Measurements from ENCODE around the gene ARHGEF17.

DNA sequence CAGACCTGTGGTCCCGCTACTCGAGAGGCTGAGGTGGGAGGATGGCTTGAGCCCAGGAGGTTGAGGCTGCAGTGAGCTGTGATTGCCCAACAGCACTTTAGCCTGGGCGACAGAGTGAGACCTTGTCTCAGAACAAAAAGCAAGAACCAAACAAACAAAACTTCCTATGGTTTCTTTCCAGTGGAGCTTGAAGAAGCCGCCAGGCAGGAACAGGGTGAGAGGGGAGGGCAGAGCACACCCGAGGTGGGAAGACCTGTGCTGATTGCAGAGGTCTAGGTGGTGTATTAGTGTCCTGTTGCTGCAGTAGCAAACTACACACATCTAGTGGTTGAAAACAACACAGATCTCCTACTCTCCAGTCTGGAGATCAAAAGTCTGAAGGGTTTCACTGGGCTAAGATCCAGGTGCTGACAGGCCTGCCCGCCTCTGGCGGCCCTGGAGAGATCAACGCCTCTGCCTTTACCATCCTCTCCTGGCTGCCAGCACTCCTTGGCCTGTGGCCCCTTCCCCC is 10.5 kb downstream of the ARHGEF17 start:
- TF ChIP-seq, protein P1, sequence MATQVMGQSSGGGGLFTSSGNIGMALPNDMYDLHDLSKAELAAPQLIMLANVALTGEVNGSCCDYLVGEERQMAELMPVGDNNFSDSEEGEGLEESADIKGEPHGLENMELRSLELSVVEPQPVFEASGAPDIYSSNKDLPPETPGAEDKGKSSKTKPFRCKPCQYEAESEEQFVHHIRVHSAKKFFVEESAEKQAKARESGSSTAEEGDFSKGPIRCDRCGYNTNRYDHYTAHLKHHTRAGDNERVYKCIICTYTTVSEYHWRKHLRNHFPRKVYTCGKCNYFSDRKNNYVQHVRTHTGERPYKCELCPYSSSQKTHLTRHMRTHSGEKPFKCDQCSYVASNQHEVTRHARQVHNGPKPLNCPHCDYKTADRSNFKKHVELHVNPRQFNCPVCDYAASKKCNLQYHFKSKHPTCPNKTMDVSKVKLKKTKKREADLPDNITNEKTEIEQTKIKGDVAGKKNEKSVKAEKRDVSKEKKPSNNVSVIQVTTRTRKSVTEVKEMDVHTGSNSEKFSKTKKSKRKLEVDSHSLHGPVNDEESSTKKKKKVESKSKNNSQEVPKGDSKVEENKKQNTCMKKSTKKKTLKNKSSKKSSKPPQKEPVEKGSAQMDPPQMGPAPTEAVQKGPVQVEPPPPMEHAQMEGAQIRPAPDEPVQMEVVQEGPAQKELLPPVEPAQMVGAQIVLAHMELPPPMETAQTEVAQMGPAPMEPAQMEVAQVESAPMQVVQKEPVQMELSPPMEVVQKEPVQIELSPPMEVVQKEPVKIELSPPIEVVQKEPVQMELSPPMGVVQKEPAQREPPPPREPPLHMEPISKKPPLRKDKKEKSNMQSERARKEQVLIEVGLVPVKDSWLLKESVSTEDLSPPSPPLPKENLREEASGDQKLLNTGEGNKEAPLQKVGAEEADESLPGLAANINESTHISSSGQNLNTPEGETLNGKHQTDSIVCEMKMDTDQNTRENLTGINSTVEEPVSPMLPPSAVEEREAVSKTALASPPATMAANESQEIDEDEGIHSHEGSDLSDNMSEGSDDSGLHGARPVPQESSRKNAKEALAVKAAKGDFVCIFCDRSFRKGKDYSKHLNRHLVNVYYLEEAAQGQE (IDR thresholded peaks at IDR 0.05; ENCODE audit: insufficient read depth in 1 of 2, low read depth in 2 of 2, low read length in 2 of 2), result no peak
- TF ChIP-seq POLR2AphosphoS5 (IDR thresholded peaks at IDR 0.05; ENCODE audit: low read depth, low read length) (no peak), TAF1 (IDR thresholded peaks at IDR 0.05; ENCODE audit: borderline replicate concordance, insufficient read depth, low read length) (no peak), SIN3A (IDR thresholded peaks at IDR 0.05; ENCODE audit: borderline replicate concordance, insufficient read depth, low read length) (no peak)
